AG09309 (cell line): Measurements from ENCODE around the gene LMAN2.

ENCODE experiments used
- DNase-seq: peaks from one replicate; pipeline ENCODE4 v3.0.0-alpha.2; 2010; ENCODE audit warnings: low read depth
- H3K4me3 ChIP-seq: 2 replicates; pipeline ENCODE4 v1.5.1; 2011; ENCODE audit warnings: mild to moderate bottlenecking, low read depth, low read length, moderate library complexity; ENCODE audit not compliant: control insufficient read depth
- TF ChIP-seq, protein P1 (sequence below): IDR thresholded peaks from 2 replicates; pipeline ENCODE4 v1.5.1; 2011; ENCODE audit warnings: mild to moderate bottlenecking, low read depth, low read length, inconsistent platforms; ENCODE audit not compliant: insufficient read depth, control insufficient read depth; ENCODE audit errors: missing control alignments

LMAN2 gene

DNA sequence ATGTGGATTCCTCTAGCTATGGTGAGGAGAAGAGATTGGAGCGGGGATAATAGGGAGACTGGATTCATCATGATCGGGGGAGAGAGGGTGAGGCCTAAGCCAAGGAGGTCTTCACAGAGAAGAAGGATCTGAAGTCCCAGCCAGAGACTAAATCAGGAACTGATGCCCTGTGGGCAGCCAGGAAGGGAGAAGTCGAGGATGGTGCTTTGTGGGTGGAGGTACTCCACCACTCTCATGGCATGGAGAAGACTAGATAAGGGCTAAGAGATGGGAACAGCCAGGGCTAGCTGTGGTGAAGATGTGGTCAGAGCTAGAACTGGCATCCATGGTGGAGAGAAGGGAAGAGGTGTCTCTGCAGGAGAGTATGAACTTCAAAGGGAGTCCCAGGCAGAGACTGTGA, 3.2 kb upstream of the LMAN2 start:
- no peak overlapping the region for H3K4me3 ChIP-seq
- no peak for DNase-seq
- TF ChIP-seq, protein P1, sequence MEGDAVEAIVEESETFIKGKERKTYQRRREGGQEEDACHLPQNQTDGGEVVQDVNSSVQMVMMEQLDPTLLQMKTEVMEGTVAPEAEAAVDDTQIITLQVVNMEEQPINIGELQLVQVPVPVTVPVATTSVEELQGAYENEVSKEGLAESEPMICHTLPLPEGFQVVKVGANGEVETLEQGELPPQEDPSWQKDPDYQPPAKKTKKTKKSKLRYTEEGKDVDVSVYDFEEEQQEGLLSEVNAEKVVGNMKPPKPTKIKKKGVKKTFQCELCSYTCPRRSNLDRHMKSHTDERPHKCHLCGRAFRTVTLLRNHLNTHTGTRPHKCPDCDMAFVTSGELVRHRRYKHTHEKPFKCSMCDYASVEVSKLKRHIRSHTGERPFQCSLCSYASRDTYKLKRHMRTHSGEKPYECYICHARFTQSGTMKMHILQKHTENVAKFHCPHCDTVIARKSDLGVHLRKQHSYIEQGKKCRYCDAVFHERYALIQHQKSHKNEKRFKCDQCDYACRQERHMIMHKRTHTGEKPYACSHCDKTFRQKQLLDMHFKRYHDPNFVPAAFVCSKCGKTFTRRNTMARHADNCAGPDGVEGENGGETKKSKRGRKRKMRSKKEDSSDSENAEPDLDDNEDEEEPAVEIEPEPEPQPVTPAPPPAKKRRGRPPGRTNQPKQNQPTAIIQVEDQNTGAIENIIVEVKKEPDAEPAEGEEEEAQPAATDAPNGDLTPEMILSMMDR = no peak

DNA sequence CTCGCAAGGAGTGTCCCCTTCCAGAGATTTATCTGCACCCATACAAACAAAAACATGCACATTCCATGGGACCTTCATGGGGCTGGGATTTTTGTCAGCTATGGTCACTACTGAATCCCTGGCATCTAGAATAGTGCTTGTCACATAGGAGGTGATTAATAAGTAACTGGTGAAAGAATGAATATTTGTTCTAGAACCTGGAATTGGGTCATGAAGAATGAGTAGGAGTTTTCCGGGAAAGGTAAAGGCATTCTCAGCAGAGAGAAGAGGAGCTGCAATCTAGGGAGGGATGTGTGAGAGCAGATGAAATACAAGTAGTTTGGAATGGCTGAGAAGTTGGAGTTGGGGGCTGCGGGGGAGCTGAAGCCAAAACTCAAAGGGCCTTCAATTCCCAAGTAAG, 2.8 kb upstream of the LMAN2 start:
- no peak overlapping the region for H3K4me3 ChIP-seq
- TF ChIP-seq, protein P1 = no peak
- no peak for DNase-seq

DNA sequence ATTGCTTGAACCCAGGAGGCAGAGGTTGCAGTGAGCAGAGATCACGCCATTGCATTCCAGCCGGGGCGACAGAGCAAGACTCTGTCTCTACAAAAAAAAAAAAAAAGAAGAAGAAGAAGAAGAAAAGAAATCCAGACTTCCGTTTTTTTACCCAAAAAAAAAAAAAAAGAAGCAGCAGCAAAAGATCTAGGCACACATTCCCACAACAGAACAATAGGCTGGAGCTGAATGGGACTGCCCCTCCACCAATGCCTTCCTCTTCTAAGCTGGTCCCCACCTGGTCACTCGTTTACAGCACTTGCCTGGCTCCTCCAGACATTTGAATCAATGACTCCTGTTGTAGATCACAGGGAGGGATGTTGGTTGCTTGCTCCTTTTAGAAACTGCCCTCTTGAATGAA, 1.6 kb upstream of the LMAN2 start:
- no peak overlapping the region for H3K4me3 ChIP-seq
- DNase-seq = no peak
- TF ChIP-seq, protein P1 = no peak

DNA sequence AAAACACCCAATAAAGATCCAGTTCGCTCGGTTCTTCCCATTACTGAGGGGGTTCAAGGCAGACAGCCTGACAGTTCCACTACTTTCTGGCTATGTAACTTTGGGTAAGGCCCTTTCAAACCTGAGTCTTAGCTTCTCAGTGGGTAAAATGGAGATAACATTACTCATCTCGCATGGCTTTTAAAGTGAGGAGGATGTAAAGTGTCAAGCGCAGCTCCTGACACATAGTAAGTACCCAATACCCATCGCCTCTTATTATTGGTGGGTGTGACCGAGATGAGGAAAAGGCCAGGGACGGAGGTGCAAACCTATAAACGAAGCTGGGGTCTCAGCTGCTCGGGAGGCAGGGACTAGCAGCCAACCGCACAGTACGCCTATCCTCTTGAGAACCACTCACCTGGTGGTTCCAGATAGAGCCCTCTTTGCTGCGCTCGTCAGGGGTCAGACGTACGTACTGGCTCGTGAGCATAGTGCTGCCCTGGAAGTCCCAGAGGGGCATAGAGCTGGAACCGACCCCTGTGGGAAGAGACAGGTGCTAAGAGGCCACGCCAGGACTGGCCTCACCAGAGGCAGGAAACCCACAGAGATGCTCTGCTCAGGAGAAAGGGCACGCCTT, 584 bp downstream of the LMAN2 start:
- H3K4me3 ChIP-seq = peak overlapping the region; percentile 84
- TF ChIP-seq, protein P1 = no peak
- no peak for DNase-seq

DNA sequence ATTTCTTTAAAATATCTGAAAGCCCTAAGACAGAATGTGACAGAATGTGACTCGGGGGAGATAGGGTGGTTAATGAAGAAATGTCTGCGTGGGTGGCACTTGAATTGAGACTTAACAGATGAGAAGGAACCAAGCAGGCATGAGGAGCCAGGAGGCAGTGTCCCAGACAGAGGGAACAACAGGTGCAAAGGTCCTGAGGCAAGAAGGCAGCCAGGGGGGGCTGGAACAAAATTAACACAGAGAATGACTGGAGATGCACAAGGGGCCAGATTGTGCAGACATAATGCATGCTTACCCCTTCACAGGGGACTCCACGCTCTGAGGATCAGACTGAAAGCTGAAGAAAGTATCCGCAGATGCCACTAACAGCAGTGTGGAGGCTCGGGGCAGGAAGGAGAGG, 1.7 kb downstream of the LMAN2 start:
- no peak overlapping the region; the same call in 1 of the 2 replicates for H3K4me3 ChIP-seq
- no peak for DNase-seq
- TF ChIP-seq, protein P1 = no peak

DNA sequence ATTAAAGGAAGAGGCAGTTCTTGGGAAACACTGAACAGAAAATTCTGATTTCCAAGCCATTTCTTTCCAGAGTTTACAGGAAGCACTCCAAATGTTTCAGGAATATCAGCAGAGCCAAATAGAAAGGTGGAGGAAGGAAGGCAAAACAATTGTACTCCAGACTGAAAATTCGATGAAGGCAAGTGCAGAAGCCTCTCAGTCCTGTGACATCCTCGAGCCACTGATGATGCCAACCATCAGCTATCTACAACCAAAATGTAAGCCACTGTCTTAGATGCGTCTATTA, 2.2 kb downstream of the LMAN2 start:
- H3K4me3 ChIP-seq = no peak overlapping the region
- TF ChIP-seq, protein P1 = no peak
- no peak for DNase-seq

DNA sequence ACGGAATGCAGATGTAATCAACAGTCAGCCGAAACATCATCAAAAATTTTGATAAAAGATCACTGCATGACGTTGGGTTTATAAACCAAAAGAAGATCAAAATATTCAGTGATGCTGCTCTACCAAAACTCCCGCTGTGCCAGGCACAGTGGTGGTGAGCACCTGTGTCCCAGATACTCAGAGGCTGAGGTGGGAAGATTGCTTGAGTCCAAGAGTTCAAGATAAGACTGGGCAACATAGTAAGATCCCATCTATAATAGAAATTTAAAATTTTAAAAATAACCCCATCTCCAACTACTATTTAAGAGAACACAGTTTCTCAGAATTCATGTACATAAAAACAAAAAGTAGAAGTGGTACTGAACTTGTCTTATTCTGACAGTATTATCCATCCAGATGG, 3.8 kb downstream of the LMAN2 start:
- no peak overlapping the region for H3K4me3 ChIP-seq
- DNase-seq = no peak
- TF ChIP-seq, protein P1 = no peak
